HepG2 (cell line): Measurements from ENCODE around the gene TGM3. TPM values are rescaled to one million over a fixed set of nuclear protein-coding genes. Genes with fewer than 3 reads are reported as not detected.

Source experiments
- BCL6 ChIP-seq: IDR thresholded peaks from 2 replicates; pipeline ENCODE4 v1.6.1; 2016; ENCODE audit warnings: missing genetic modification reagents, missing compliant biosample characterization
- EP300 ChIP-seq, 3 experiments: sonication (generic) in 1 of 3; formaldehyde crosslinking in 1 of 3; IDR thresholded peaks; 2 replicates each; pipeline versions ENCODE4 v1.5.1 to v1.6.1; 2011 to 2020; ENCODE audit warnings: low read depth in 2 of 3, low read length in 2 of 3, borderline replicate concordance in 1 of 3, improper control_type of control experiment in 1 of 3, mild to moderate bottlenecking in 1 of 3, missing genetic modification reagents in 1 of 3, moderate library complexity in 1 of 3
- FOXA3 ChIP-seq: IDR thresholded peaks from 2 replicates; pipeline ENCODE4 v1.6.1; 2016; ENCODE audit warnings: missing genetic modification reagents, missing compliant biosample characterization
- HNF4A ChIP-seq: sonication (generic); formaldehyde crosslinking; IDR thresholded peaks from 2 replicates; pipeline ENCODE4 v1.4.0; 2020; ENCODE audit warnings: missing genetic modification reagents
- MEF2D ChIP-seq: sonication (generic); formaldehyde crosslinking; IDR thresholded peaks from 2 replicates; pipeline ENCODE4 v1.5.1; 2020; ENCODE audit warnings: mild to moderate bottlenecking, missing genetic modification reagents
- NFE2 ChIP-seq: sonication (generic); formaldehyde crosslinking; IDR thresholded peaks from 2 replicates; pipeline ENCODE4 v1.4.0; 2020; ENCODE audit warnings: missing genetic modification reagents
- PHF21A ChIP-seq: sonication (generic); formaldehyde crosslinking; IDR thresholded peaks from 2 replicates; pipeline ENCODE4 v1.5.0; 2020; ENCODE audit warnings: mild to moderate bottlenecking, missing genetic modification reagents
- PPARG ChIP-seq: conservative IDR thresholded peaks from 2 replicates; pipeline ENCODE4 v1.6.1; 2016; ENCODE audit warnings: missing biosample characterization, missing genetic modification reagents
- RXRB ChIP-seq: IDR thresholded peaks from 2 replicates; pipeline ENCODE4 v1.6.1; 2016; ENCODE audit warnings: borderline replicate concordance, missing genetic modification reagents, missing compliant biosample characterization
- SAP130 ChIP-seq: IDR thresholded peaks from 2 replicates; pipeline ENCODE4 v1.6.1; 2016; ENCODE audit warnings: low read depth
- TARDBP ChIP-seq: sonication (generic); formaldehyde crosslinking; IDR thresholded peaks from 2 replicates; pipeline ENCODE4 v1.8.0; 2022; ENCODE audit warnings: mild to moderate bottlenecking, missing genetic modification reagents
- ZBTB7A ChIP-seq: sonication (generic); formaldehyde crosslinking; IDR thresholded peaks from 2 replicates; pipeline ENCODE4 v1.8.0; 2022; ENCODE audit warnings: mild to moderate bottlenecking, missing genetic modification reagents
- ZEB1 ChIP-seq: IDR thresholded peaks from 2 replicates; pipeline ENCODE4 v1.6.1; 2012; ENCODE audit warnings: mild to moderate bottlenecking, low read depth, inconsistent platforms; ENCODE audit not compliant: insufficient replicate concordance
- ZSCAN21 ChIP-seq: sonication (generic); formaldehyde crosslinking; IDR thresholded peaks from 2 replicates; pipeline ENCODE4 v1.8.0; 2022; ENCODE audit warnings: mild to moderate bottlenecking, missing genetic modification reagents, moderate library complexity, borderline replicate concordance
- polyA plus RNA-seq, 8 experiments: library from polyadenylated mRNA; depleted of rRNA in 3 of 8; stranded (reverse) in 7 of 8; unstranded in 1 of 8; fragments of >200 nt; fragmentation: Illumina TruSeq in 4 of 8; extraction: Trizol in 4 of 8; gene quantifications; 2 replicates each; pipeline versions ENCODE4 v1.2.1 to v1.2.3, GENCODE V29; 2011 to 2016; ENCODE audit warnings: low read depth in 4 of 8, missing spikeins in 1 of 8, mixed read lengths in 1 of 8; ENCODE audit not compliant: insufficient read depth in 1 of 8
- total RNA-seq, 5 experiments: library from RNA; depleted of rRNA; stranded (reverse); fragments of >200 nt; fragmentation: Illumina TruSeq; extraction: Trizol; gene quantifications; 2 replicates each; pipeline ENCODE4 v1.2.3, GENCODE V29; 2016; ENCODE audit warnings: low read depth in 1 of 5
- TF ChIP-seq, protein P1 (sequence below): sonication (generic); IDR thresholded peaks from 2 replicates; pipeline ENCODE4 v1.6.1; 2016; ENCODE audit warnings: low read depth, borderline replicate concordance
- TF ChIP-seq, protein P2 (sequence below): sonication (generic); formaldehyde crosslinking; IDR thresholded peaks from 2 replicates; pipeline ENCODE4 v1.4.0; 2020; ENCODE audit warnings: missing genetic modification reagents
- TF ChIP-seq, protein P3 (sequence below): sonication (generic); formaldehyde crosslinking; IDR thresholded peaks from 2 replicates; pipeline ENCODE4 v1.4.0; 2020; ENCODE audit warnings: missing genetic modification reagents
- TF ChIP-seq, protein P4 (sequence below): IDR thresholded peaks from 2 replicates; pipeline ENCODE4 v1.4.0; 2020; ENCODE audit warnings: mild to moderate bottlenecking, missing genetic modification reagents
- TF ChIP-seq, protein P5 (sequence below): IDR thresholded peaks from 2 replicates; pipeline ENCODE4 v1.6.1; 2012; ENCODE audit warnings: low read depth, low read length, improper control_type of control experiment
- TF ChIP-seq, protein P6 (sequence below): IDR thresholded peaks from 2 replicates; pipeline ENCODE4 v1.6.1; 2016; ENCODE audit warnings: control low read depth

TGM3 gene
- total and polyA plus RNA-seq, 2 of the 13 experiments (the other 11 are each of a cell fraction or from before 2014, with no cell fraction given) = not detected

DNA sequence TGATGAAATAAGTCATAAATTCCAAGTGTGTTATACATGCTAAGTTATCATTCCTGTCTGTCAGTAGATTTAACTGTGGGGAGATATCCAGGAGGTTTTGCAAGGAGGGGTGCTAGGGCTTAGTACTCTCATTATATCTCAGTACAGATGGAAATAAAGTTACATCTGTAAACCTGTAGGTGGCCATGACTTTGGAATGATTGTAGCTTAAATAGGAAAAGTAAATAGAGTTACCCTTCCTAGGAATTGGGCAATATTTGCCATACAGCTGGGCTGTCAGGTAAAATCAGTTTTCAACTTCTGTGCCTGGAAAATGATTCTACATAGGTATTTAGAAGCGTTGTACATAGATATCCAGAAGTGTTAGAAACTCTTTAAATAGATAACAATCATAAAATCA is 19.8 kb upstream of the TGM3 start (continued):
- TF ChIP-seq PPARG (CRISPR knock-in tag) = 0 out of 2 replicates have a peak, but pooled peaks have one; percentile 21
- TF ChIP-seq RXRB = peak; percentile 61; the same call in 1 of the 2 replicates
- TF ChIP-seq, protein P1, sequence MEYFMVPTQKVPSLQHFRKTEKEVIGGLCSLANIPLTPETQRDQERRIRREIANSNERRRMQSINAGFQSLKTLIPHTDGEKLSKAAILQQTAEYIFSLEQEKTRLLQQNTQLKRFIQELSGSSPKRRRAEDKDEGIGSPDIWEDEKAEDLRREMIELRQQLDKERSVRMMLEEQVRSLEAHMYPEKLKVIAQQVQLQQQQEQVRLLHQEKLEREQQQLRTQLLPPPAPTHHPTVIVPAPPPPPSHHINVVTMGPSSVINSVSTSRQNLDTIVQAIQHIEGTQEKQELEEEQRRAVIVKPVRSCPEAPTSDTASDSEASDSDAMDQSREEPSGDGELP = peak; percentile 82
- no peak for TF ChIP-seq ZBTB7A (CRISPR knock-in tag)
- TF ChIP-seq BCL6 (CRISPR knock-in tag) = peak; percentile 70
- TF ChIP-seq, protein P2, sequence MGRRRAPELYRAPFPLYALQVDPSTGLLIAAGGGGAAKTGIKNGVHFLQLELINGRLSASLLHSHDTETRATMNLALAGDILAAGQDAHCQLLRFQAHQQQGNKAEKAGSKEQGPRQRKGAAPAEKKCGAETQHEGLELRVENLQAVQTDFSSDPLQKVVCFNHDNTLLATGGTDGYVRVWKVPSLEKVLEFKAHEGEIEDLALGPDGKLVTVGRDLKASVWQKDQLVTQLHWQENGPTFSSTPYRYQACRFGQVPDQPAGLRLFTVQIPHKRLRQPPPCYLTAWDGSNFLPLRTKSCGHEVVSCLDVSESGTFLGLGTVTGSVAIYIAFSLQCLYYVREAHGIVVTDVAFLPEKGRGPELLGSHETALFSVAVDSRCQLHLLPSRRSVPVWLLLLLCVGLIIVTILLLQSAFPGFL (CRISPR knock-in tag) = no peak
- 0 out of 2 replicates have a peak, but pooled peaks have one; percentile 17 for TF ChIP-seq HNF4A (CRISPR knock-in tag)
- TF ChIP-seq, protein P3, sequence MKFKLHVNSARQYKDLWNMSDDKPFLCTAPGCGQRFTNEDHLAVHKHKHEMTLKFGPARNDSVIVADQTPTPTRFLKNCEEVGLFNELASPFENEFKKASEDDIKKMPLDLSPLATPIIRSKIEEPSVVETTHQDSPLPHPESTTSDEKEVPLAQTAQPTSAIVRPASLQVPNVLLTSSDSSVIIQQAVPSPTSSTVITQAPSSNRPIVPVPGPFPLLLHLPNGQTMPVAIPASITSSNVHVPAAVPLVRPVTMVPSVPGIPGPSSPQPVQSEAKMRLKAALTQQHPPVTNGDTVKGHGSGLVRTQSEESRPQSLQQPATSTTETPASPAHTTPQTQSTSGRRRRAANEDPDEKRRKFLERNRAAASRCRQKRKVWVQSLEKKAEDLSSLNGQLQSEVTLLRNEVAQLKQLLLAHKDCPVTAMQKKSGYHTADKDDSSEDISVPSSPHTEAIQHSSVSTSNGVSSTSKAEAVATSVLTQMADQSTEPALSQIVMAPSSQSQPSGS (CRISPR knock-in tag) = 0 out of 2 replicates have a peak, but pooled peaks have one; percentile 21
- TF ChIP-seq MEF2D = peak; percentile 93
- TF ChIP-seq ZSCAN21 = peak; percentile 97
- TF ChIP-seq TARDBP (CRISPR knock-in tag) = peak; percentile 42; the same call in 1 of the 2 replicates
- TF ChIP-seq SAP130 = peak; percentile 58
- TF ChIP-seq PHF21A (CRISPR knock-in tag) = peak; percentile 45; the same call in 1 of the 2 replicates
- TF ChIP-seq EP300 (IDR thresholded peaks at IDR 0.05; ENCODE audit: low read depth in 2 of 2, low read length in 2 of 2) = 0 out of 4 replicates have a peak, but pooled peaks of 1 of the 2 experiments have one; percentile 39
- no peak for TF ChIP-seq EP300 (CRISPR knock-in tag; IDR thresholded peaks at IDR 0.05; ENCODE audit: borderline replicate concordance)
- peak; percentile 87 for TF ChIP-seq FOXA3 (CRISPR knock-in tag)
- TF ChIP-seq ZEB1 = peak; percentile 42
- TF ChIP-seq, protein P4, sequence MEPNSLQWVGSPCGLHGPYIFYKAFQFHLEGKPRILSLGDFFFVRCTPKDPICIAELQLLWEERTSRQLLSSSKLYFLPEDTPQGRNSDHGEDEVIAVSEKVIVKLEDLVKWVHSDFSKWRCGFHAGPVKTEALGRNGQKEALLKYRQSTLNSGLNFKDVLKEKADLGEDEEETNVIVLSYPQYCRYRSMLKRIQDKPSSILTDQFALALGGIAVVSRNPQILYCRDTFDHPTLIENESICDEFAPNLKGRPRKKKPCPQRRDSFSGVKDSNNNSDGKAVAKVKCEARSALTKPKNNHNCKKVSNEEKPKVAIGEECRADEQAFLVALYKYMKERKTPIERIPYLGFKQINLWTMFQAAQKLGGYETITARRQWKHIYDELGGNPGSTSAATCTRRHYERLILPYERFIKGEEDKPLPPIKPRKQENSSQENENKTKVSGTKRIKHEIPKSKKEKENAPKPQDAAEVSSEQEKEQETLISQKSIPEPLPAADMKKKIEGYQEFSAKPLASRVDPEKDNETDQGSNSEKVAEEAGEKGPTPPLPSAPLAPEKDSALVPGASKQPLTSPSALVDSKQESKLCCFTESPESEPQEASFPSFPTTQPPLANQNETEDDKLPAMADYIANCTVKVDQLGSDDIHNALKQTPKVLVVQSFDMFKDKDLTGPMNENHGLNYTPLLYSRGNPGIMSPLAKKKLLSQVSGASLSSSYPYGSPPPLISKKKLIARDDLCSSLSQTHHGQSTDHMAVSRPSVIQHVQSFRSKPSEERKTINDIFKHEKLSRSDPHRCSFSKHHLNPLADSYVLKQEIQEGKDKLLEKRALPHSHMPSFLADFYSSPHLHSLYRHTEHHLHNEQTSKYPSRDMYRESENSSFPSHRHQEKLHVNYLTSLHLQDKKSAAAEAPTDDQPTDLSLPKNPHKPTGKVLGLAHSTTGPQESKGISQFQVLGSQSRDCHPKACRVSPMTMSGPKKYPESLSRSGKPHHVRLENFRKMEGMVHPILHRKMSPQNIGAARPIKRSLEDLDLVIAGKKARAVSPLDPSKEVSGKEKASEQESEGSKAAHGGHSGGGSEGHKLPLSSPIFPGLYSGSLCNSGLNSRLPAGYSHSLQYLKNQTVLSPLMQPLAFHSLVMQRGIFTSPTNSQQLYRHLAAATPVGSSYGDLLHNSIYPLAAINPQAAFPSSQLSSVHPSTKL (CRISPR knock-in tag) = peak; percentile 78
- TF ChIP-seq, protein P5, sequence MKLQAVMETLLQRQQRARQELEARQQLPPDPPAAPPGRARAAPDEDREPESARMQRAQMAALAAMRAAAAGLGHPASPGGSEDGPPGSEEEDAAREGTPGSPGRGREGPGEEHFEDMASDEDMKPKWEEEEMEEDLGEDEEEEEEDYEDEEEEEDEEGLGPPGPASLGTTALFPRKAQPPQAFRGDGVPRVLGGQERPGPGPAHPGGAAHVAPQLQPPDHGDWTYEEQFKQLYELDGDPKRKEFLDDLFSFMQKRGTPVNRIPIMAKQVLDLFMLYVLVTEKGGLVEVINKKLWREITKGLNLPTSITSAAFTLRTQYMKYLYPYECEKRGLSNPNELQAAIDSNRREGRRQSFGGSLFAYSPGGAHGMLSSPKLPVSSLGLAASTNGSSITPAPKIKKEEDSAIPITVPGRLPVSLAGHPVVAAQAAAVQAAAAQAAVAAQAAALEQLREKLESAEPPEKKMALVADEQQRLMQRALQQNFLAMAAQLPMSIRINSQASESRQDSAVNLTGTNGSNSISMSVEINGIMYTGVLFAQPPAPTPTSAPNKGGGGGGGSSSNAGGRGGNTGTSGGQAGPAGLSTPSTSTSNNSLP = peak; percentile 77
- TF ChIP-seq NFE2 (CRISPR knock-in tag) = no peak
- TF ChIP-seq, protein P6, sequence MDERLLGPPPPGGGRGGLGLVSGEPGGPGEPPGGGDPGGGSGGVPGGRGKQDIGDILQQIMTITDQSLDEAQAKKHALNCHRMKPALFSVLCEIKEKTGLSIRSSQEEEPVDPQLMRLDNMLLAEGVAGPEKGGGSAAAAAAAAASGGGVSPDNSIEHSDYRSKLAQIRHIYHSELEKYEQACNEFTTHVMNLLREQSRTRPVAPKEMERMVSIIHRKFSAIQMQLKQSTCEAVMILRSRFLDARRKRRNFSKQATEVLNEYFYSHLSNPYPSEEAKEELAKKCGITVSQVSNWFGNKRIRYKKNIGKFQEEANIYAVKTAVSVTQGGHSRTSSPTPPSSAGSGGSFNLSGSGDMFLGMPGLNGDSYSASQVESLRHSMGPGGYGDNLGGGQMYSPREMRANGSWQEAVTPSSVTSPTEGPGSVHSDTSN (CRISPR knock-in tag) = no peak
